LoVo (cell line): Measurements from ENCODE around the gene ZNF764.
"Not testable (repeated sequence)": the region's sequence is repeated elsewhere in the genome, so short reads cannot be mapped to it uniquely, and the experiment has no call there.

Experiments used
- DNase-seq: peaks from one replicate; pipeline ENCODE4 v3.0.0-alpha.2; 2016; ENCODE audit warnings: low spot score

The ZNF764 gene

DNA sequence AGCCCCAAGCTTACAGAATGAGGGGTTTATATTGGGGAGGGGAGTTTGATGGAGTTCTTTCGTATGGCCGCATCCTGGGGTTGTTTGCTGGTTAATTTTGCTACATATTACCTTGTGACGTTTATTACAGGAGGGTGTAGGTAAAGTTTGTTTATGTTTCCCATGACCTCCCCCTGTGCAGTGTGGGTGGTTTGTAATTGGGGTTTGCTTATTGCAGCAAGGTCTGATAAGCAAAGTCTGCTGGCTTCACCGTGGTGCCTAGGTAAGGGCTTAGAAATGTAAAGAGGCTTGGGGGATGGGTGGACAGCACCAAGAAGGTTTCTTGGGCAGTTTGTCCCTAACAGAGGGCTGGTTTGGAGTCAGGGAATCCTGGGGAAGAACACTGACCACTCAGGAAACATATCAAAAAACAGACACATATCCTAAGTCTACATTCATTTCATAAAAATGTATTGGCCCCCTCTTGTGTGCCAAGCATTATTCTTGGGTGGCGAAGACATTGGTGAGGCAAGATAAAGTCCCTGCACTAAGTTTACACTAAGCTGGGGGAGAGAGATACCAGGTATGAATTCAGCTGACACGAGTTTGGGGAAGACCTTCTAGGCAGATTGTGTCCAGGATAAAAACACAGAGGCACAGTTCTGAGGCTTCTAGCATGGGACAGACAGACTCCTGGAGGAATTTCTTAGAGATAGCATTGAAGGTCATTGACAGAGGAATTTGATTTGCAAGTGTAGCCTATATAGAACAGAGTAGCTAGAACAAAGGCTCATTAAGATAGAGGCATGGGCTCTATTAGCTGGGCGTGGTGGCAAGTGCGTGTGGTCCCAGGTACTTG, 9.5 kb downstream of the ZNF764 start:
- no peak for DNase-seq

DNA sequence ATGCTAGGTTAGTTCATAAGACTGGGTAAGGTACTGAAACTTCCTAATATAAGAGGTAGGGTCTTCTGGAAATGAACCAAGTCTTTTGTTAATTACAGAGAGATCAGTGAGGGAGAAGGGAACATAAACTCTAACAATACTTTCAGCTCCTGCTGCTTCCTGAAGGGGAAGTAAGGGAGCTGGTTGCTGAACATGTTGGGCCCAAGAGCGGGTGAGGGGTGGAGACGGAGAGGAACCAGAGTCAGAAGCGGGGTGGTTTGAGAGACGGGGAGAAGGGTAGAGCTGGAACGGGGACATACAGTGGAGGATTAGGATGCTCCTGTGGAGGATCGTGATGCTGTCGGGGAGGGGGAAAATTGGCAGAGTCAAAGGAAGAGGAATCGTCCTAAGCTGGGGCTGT, 12.1 kb downstream of the ZNF764 start:
- DNase-seq = no peak

DNA sequence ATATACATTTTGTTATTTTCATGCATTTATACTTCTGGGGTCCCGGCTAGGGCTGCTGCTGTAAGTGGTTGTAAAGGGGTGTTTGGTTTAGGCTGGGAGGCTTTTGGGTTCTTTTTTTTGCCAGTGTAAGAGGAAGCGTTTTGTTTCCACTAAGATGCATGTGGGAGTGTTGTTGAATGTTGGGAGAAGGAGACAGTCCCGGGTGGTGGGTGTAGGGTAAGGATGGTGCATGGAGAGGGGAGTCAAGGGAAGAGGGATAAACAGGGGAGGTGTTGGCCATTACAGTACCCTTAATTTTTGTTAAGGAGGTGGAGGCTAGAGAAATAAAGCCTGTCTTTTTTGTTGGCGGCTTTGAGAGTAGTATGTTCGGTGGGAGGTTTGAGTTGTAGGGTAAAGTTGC, 15.1 kb downstream of the ZNF764 start:
- no peak for DNase-seq

DNA sequence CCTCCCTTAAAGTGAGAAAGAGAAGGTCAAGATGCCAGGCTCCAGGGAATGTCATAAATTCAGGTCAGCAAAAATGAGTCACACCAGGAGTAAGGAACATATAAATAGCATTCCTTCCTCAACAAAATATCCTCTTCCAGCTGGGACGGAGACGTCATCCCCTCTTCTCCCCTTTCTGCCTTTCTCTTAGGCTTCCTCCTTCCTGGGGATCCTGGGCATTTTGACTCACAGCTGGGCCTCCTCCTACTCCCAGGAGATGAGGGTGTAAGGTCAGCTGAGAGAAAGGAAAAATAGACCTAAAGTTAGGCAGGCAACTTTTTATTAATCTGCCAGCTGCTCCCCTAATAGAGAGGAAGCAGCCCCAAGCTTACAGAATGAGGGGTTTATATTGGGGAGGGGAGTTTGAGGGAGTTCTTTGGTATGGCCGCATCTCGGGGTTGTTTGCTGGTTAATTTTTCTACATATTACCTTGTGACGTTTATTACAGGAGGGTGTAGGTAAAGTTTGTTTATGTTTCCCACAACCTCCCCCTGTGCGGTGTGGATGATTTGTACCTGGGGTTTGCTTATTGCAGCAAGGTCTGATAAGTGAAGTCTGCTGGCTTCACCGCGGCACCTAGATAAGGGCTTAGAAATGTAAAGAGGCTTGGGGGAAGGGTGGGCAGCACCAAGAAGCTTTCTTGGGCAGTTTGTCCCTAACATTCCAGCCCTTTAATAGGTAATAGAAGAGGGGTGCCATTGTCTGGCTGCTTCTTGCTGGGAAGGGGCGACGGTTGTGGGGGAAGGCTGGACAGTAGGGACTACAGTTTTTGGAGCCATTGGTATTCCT, 16.5 kb downstream of the ZNF764 start:
- DNase-seq = no peak

DNA sequence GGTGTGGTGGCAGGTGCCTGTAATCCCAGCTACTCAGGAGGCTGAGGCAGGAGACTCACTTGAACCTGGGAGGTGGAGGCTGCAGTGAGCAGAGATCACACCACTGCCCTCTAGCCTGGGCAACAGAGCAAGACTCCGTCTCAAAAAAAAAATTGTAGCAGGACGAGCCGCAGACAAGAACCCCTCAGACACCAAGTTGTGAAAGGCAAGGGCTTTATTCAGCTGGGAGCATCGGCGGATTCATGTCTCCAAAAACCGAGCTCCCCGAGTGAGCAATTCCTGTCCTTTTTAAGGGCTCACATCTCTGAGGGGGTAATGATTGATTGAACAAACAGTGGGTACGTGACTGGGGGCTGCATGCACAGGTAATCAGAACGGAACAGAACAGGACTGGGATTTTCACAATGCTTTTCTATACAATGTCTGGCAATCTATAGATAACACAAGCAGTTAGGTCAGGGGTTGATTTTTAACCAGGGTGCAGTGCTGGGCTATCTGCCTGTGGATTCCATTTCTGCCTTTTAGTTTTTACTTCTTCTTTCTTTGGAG, 17.2 kb downstream of the ZNF764 start:
- not testable (repeated sequence) for DNase-seq

DNA sequence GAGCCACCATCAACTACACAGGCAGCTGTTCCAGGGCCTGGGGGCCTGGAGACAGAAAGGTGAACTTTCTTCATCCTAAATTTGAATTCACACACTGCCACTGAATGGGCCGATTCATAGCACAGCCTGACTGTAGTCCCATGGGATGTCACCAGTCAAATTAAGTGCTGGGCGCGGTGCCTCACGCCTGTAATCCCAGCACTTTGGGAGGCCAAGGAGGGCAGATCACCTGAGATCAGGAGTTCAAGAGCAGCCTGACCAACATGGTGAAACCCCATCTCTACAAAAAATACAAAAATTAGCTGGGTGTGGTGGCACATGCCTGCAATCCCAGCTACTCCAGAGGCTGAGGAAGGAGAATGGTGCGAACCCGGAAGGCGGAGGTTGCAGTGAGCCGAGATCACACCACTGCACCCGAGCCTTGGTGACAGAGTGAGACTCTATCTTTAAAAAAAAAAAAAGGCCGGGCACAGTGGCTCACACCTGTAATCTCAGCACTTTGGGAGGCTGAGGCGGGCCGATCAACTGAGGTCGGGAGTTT, 18.1 kb downstream of the ZNF764 start:
- not testable (repeated sequence) for DNase-seq

DNA sequence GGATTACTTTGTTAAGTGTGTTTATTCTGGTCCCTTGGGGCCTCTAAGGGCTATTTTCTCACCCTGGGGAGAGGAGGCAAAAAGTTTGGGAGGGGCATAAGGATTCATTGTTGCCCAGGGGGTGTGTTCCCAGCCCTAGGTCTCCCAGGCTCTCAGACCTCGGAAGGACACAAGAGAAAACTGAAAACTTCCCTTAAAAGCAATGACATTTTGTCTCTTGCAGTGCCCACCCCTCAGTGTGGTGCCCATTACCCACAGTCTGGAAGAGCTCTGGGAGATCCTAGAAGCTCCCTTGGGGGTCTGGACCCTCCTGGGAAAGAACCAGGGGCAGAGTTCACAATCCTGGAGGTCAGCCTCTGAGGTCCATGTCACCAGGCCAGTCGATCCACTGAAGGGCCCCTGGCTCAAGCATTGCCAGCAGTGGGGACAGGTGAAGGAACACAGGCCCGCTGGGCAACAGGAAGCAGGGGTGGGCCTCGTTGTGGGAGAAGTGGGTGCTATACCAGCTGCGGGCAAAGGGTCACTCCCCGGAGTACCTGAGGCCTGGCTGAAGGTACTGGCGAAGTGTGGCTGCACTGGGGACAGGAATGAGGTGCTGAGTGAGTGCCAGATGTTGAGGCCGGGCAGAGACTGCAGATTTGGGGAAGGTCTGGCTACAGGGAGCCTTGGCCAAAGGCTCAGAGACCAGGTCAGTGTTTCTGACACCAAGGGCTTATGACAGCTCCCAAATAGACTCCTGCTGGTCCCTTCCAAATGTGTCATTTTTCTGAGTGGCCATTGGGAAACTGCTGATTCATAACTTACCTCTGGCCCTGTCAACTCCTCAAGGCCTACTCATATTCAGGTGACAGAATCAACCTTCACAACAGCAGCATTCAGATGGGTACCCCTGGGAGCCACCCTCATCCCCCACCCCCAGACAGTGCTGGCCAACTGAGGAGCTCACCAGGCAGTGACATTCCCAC, 18.9 kb downstream of the ZNF764 start:
- DNase-seq = no peak

DNA sequence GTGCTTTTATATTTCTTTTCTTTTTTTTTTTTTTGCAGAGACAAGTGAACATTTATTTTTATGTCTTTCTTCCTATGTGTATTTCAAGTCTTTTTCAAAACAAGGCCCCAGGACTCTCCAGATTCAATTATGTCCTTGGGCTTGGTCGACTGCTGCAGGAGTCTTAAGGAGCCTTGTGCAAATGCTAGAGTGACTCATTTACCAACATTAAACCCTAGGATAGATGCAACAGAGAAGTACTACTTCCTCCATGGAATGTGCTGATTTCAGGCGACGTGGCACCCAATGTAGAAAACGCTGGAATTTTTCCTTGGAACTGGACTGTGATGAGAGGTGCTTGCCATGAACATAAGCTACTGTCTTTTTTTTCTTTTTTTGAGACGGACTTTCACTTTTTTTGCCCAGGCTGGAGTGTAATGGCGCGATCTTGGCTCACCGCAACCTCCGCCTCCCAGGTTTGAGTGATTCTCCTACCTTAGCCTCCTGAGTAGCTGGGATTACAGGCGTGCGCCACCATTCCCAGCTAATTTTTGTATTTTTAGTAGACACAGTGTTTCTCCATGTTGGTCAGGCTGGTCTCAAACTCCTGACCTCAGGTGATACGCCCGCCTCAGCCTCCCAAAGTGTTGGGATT, 21.7 kb downstream of the ZNF764 start:
- DNase-seq = not testable (repeated sequence)

DNA sequence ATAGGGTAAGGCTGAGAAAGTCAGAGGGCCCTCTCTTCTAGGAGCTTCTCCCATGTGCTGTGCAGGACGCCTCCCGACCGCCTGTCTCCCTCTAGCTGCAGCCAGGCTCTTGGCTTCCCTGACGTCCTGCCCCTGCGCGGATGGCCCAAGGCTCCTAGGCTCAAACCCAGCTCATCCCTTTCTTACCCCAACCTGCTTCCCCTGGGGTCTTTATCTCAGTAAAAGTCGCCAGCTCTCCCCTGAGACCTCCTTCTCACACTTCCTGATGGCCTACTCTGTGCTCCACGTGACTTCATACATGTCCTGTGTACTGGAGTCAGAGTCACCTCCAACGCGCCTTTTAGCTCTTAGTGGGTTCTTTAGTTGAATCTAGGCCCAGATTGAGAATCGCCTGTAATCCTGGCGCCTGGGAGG, 22.4 kb downstream of the ZNF764 start:
- DNase-seq = peak; percentile 83

DNA sequence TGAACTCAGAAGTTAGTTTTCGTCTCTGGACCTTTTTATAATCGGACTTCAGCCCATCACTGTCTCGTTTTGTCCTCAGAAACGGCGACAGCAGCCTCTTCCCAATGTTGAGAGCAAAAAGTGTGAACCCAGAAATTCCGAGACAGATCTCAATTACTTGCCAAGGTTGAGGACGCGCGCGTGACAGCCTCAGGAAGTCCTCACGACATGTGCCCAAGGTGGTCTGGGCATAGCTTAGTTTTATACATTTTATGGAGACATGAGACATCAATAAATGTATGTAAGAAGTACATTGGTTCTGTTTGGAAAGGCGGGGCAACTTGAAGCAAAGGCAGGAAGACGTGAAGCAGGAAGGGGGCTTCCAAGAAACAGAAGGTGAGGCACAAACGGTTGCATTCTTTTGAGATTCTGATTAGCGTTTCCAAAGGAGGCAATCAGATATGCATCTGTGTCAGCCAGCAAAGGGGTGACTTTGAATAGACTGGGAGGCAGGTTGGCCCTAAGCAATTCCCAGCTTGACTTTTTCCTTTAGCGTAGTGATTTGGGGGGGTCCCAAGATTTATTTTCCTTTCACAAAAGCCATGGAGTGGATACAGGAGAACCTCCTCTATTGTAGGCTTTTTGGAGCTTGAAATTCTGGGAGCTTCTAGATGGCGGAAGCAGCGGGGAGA, 22.9 kb downstream of the ZNF764 start:
- DNase-seq = no peak

DNA sequence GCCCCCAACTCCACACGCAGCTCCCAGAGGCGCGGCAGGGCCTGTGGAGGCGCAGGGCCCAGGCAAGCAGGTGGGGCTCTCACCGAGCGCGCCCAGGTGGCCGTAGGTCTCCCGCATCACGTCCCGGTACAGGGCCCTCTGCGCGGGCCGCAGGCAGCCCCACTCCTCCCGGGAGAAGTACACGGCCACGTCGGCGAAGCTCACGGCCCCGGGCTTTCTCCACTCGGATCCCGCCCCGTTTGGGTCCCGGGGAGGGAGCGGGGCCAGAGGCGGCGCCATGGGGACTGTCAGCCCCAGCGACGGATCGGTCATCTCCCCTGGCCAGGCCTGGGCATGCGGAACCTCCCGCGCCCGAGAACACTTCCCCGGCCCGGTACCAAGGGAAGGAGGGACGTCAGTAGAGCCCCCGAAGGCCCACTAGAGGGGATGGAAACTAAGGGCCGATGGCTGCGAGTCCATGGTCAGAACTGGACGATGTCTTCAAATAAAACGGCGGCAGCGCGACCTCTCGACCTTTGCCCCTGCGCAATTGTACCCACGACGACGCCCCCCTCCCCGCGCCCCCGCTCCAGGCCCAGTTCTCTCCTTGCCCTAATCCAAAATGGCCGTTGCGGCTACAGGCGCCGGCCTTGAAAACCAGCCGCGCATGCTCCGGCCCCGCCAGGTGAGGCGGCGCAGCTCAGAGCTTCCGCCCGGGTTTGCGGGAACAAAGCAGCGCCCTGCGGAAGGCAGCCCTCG, 23.6 kb downstream of the ZNF764 start, which contains the start of gene ZNF747:
Gene ZNF747 (minus strand): TSS at position 491 of the 738 bp plus-strand sequence. CDS start 179 bp downstream, at position 312.
- peak; percentile 89 for DNase-seq

DNA sequence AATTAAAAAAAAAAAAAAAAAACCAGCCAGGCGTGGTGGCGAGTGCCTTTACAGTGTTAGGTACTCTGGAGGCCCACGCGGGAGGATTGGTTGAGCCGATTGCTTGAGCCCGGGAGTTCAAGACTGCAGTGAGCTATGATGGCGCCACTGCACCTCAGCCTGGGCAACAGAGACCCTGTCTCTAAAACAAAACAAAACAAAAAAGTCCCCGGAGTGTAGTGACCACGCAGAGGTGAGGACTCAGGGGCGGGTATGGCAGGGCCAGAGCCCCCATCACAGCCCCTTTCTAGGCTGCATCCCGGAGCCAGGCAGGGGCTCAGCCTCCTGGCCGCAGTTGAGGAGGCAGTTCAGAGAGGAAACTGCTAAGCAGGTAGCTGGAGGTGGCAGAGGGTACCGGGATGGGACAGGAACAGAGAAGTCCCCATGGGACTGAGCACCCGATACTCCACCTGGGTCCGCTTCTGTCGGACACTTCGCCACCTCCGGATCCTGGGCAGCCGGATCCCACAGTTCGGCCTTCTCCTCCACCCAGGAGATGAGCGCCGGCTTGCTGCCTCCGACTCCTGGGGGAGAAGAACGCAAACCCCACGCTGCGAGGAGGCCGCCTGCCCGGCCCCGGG, 24.3 kb downstream of the ZNF764 start:
- DNase-seq = no peak

DNA sequence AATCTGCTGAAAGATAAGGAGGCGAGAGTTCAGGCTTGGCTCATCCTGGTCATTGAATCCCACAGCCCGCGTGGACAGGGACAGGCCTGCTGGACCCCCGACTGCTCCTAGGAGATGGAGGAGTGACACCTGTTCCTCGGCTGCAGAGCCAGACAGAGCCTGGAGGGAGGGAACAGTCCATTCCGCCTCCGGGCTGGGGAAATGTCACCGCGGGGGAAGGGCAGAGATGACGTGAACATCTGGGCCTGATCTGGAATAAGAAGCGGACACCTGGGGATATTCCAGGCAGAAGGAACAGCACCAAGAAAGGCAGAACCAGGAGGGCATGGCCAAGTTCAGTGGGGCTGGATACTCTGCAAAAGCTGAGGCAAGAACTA, 25.0 kb downstream of the ZNF764 start:
- DNase-seq = no peak

DNA sequence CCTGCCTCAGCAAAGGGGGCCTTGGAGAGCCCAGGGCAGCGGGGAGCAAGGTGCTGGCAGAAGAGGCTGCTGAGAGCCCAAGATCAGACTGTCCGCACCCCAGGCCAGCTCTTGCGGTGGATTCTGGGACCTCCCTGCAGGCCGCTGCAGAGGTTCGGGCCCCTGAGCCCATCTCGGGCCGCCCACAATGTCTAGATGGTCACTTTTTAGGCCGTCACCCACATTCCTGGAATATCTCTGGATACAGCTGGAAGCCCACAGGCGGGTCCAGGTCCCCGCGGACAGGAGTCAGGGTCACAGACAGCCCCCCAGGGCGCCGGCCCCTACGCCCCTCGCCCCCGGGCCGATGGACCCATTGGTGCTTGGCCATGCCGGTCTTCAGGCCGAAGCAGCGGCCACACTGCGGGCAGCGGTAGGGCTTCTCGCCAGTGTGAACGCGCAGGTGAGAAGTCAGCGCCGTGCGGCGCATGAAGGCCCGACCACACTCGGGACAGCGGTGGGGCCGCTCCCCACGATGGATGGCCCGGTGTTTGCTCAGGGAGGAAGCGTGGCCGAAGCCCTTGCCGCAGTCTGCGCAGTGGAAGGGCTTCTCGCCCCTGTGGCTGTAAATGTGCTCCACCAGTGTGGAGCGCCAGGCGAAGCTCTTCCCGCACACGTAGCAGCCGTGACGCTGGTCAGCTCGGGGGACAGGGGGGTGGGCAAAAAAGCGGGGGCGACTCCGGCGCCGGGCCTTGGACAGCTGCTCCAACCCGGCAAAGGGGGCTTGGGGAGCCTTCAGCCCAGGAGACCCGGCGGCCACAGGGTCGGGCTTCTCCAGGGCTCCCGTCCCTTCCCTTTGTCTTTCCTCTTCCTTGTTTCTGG, 25.7 kb downstream of the ZNF764 start:
- DNase-seq = no peak

DNA sequence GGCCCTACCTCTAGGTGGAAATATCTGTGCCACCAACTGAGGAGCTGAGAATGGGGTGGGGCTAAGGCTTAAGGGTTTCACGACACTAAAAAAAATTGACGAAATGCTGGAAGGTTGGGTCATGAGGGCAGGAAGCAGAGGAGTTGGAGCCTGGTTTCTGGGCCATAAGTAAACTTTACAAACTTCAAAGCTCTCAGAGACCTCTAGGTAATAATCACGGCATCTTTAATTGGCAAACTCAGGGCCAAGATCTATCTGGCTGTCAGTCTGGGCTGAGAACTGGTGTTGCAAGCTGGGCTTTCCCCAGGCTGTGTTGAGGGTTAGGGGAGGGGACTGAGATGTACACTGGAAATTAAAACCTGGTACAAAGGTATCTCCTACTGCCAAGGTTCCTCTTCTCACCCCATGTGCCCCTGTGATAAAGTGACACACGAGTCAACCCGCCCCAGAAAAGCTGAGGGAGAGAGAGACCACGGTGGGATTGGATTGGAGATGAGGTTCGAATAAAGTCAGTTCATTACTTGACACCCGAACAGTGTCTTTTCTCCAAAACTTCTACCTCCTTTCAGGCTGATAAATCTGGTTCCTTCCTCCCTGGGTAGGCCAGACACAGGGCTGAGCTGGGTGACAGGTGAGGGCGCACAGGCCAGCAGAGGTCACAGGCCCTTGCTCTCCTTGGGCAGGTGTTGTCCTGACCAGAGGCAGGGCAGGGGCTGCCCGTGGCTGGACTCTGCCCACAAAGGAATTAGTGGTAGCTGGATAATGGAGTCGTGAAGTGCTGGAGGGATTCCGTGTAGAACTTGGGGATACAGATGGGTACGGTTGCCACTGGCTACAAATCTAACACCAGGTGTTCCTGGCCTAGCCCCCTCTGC, 27.8 kb downstream of the ZNF764 start:
- no peak for DNase-seq

DNA sequence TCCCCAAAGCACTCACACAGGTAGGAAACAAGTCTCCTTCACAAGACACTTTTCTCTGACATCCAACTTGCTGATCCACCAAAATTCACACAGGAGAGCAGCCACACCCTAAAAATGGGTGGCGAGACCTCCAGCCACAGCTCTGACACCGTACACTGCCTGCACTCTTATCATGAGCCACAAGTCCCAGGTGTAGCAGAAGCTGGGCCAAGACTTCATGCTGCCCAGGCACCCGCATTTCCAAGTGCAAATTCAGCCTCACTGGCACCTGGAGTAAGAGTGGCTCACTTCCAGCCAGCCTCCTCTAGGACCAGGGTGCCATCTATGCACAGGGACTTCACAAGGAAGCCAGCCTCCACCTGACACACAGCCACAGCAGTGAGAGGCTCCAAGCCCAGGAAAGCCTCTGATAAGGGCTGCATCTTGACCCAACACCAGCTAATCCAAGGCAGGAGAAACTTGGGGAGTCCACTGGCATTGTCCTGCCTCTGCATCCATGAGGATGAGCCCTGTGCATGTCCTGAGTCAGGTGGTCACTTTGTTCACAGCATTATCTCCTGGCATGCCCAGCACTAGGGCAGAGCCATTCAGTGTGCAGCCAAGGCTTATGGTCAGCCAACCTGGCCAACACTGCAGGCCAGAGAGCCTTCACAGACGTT, 29.2 kb downstream of the ZNF764 start:
- no peak for DNase-seq
